Epithelial cell of esophagus (primary cell): ENCODE data around the gene SMG6.

Source experiments
- DNase-seq: peaks from one replicate; pipeline ENCODE4 v3.0.0; 2010; ENCODE audit warnings: low read depth
- H3K4me3 ChIP-seq: 2 replicates; pipeline ENCODE4 v1.5.1; 2011; ENCODE audit warnings: mild to moderate bottlenecking, low read length, control low read depth
- TF ChIP-seq, protein P1 (sequence below): IDR thresholded peaks from 2 replicates; pipeline ENCODE4 v1.5.1; 2011; ENCODE audit warnings: low read depth, mild to moderate bottlenecking, low read length, control low read depth, inconsistent platforms; ENCODE audit not compliant: insufficient read depth; ENCODE audit errors: missing control alignments

Gene SMG6

DNA sequence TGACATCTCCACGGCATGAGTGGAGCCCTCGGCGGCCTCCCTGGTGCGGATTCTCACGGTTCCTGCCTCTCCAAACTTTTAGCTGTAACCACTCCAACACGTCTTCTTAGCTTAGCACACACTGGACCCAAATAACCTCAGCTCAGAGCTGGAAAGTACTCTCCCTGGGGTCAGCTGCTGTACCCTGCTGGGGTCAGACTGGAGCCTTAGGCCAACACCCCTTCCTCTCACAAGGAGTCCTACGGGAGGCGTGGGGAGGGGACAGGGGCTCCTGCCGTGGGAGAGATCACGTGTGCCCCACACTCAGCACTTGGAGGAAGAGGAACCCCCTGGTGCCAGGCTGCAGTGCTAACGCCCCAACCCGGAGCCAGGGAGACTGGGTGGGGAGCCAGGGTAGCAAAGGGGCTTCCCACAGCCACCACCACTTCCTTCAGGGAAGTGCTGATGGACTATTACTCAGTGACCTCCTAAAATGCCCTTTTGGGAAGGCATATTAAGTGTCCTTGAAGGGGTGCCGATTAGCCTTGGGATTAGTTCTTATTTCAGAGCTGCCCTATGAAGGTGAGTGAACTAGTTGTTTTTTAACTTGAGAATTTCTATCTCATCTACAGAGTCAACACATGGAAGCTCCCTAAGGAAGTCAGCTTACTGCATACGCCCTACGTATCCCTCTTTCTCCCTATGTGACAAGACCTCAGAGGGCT, 124.6 kb downstream of the SMG6 start:
- TF ChIP-seq, protein P1, sequence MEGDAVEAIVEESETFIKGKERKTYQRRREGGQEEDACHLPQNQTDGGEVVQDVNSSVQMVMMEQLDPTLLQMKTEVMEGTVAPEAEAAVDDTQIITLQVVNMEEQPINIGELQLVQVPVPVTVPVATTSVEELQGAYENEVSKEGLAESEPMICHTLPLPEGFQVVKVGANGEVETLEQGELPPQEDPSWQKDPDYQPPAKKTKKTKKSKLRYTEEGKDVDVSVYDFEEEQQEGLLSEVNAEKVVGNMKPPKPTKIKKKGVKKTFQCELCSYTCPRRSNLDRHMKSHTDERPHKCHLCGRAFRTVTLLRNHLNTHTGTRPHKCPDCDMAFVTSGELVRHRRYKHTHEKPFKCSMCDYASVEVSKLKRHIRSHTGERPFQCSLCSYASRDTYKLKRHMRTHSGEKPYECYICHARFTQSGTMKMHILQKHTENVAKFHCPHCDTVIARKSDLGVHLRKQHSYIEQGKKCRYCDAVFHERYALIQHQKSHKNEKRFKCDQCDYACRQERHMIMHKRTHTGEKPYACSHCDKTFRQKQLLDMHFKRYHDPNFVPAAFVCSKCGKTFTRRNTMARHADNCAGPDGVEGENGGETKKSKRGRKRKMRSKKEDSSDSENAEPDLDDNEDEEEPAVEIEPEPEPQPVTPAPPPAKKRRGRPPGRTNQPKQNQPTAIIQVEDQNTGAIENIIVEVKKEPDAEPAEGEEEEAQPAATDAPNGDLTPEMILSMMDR, result no peak
- no peak overlapping the region for H3K4me3 ChIP-seq
- no peak for DNase-seq

DNA sequence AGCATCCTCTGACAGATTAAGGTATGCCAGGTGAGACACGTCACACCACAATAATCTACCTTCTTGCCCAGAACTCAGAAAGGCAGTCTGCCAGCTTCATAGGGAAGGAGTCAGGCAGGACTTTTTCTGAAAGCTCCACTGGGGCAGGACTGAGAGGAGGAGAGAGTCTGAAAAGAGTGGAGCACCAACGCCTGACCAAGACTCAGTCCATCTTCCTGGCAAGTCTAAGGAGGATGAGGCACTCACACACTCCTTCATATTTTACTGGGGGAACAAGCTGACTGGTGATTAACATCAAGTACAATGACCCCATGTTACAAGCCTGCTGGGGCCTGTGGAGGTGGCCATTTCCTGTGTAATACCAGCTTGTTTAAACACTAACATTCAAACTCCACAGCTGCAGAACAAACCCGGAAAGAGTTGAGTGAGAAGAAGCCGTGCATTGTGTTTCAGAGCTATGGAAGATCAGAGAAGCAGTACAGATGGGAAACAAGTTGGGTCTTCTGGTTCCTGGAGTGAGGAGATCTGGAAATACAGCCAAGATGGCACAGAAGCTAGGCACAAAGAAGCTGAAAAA, 126.3 kb downstream of the SMG6 start:
- H3K4me3 ChIP-seq, result no peak overlapping the region
- TF ChIP-seq, protein P1, result no peak
- DNase-seq, result peak; percentile 84

DNA sequence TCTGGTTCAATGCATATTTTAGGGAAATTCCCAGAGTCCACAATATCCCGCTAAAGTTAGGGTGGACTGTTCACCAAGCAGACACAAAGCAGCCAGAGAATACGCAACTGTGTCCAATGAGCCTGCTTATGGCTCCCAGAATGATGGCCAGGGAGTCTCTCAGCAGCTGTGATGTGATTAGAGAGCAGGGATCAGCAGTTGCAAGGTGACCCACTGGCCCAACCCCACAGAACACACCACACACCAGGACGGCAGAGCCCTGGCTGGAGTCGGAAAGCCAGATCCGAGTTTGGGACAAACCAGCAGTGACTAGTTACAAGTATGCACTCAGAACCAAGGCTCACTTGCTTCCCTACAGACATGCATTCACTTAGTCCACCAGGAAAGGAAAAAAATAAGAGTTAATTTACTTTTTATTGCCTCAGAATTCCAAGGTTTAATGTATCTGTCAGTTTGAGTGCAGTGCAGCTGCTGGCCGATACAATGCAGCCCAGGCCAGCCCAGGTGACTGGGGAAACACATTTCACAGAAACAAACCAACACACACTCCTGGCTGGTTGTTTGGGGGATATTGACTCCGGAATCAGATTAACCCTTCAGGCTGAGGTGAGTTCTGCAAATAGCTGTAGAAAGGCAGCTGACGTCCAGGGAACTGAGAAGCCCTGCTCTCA, 127.0 kb downstream of the SMG6 start:
- DNase-seq, result no peak
- TF ChIP-seq, protein P1, result no peak
- no peak overlapping the region for H3K4me3 ChIP-seq

DNA sequence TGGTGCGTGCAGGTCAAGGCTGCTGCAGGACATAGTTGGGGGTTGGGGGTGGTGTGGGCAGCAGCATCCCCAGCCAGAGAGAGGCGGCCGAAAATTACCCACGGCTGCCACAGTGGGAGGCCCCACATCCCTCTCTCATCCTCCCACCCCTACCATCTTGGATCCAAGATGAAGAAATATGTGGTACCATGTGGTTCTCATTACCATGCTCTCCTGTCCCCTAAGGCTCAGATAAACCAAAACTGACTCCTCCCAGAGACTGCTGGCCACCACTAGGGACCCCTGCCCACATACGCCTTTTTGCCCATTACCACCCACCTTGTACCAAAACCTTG, 128.3 kb downstream of the SMG6 start:
- no peak overlapping the region for H3K4me3 ChIP-seq
- no peak for DNase-seq
- TF ChIP-seq, protein P1, result no peak

DNA sequence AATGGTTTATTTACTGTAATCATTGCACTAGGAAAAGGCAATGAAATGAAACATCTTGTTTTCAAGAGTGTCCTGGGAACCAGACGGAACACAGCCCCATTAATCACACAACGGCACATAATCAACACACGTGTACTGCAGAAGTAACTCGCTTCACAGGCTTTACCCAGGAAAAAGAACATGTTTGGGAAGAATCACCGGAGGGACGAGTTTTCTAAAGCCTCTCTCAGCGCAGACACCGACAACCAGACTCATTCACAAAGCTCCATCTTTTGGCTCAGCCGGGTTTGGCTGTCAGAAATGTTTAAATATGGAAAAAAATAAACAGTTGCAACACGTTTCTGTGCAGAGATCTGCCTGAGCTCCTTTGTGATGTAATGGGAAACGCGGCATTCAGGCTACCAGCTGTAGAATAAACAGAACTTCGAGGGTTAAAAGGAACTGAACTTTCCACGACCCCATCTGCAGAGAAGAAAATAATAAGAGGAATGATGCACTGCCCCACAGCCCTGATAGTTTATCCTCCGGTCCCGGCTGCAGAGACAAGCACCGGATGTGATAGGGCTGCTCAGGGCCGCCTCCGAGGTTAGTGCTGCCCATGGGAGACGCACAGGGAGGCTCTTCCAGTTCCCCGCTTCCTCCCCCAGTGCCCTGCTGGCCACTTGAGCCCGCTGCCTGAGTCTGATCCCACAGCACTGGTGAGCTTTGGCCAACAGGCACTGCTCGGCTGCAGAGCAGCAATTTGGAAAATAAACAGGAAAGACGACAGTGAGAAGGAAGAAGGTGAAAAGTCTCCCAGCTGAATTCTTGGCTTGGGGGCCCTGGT, 128.9 kb downstream of the SMG6 start:
- TF ChIP-seq, protein P1, result no peak
- DNase-seq, result peak; percentile 77
- no peak overlapping the region for H3K4me3 ChIP-seq

DNA sequence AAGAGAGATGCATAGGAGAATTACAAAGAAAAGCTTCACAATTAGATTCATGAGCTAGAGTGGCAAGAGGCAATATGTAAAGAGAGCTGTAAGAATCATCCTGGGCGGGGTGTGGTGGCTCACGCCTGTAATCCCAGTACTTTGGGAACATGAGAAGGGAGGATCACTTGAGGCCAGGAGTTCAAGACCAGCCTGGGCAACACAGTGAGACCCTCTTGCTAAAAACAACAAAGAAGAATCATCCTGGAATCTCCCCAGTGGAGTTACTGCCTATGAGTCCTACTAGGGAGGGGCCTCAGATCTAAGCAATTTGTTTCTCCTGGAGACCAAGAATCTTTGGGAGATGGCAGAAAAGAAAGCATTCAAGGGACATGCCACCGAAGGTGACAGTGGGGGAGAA, 129.6 kb downstream of the SMG6 start:
- TF ChIP-seq, protein P1, result no peak
- H3K4me3 ChIP-seq, result no peak overlapping the region
- DNase-seq, result peak; percentile 62
